Measurements from ENCODE around the gene AGPS. TPM values are rescaled to one million over a fixed set of nuclear protein-coding genes. Genes with fewer than 3 reads are reported as not detected.
"Not testable (repeated sequence)": the region's sequence is repeated elsewhere in the genome, so short reads cannot be mapped to it uniquely, and the experiment has no call there.

AGPS gene
- polyA plus RNA-seq, 3 donors = 7.1 to 26.9 (median 16.7) TPM

DNA sequence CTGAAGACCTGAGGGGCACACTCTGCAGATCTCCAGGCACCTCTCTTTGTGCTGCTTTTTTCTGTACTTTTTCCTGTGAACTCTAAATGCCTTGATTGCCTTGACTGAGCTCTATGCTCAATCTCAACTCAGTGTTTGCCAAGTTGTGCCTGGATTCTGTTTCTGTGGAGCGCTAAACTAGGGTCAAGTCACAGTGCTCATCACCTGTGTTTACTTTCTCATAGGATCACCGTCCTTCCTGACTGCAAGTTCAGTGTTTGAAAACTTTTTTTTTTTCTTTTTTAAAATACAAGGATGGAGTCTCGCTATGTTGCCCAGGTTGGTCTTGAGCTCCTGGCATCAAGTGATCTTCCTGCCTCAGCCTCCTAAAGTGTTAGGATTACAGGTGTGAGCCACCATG is 62.6 kb downstream of the AGPS start:
- Histone ChIP-seq H3K4me2 (replicated peaks; ENCODE audit: extremely low read depth, low read length, poor library complexity, severe bottlenecking) (no peak overlapping the region), H3K27ac (ENCODE audit: low read depth in 1 of 2, low read length in 2 of 2) (no peak overlapping the region), H3K36me3 (replicated peaks in 1 of 2; ENCODE audit: control insufficient read depth in 1 of 2, insufficient read depth in 2 of 2, low read length in 2 of 2) (peaks cover 23 to 46% of the 10 kb centered on the region in 2 donors), H3K4me3 (replicated peaks in 1 of 3; ENCODE audit: low read depth in 2 of 3, low read length in 3 of 3) (no peak overlapping the region), H3K79me2 (ENCODE audit: insufficient read depth, low read length) (no peaks in the 10 kb centered on the region), H3K27me3 (ENCODE audit: control insufficient read depth in 2 of 2, insufficient read depth in 2 of 2, low read length in 2 of 2) (no peaks in the 10 kb centered on the region), H4K20me1 (ENCODE audit: insufficient read depth, low read length) (no peaks in the 10 kb centered on the region), H3K4me1 (ENCODE audit: control insufficient read depth in 1 of 2, insufficient read depth in 2 of 2, low read length in 2 of 2) (no peaks in the 10 kb centered on the region), H2AFZ (ENCODE audit: insufficient read depth, low read depth, low read length, poor library complexity, severe bottlenecking) (no peak overlapping the region), H3K9me3 (replicated peaks in 1 of 2; ENCODE audit: control insufficient read depth in 1 of 2, insufficient read depth in 1 of 2, low read length in 2 of 2) (no peaks in the 10 kb centered on the region), H3K9ac (ENCODE audit: insufficient read depth, low read length, poor library complexity, severe bottlenecking) (no peak overlapping the region)
- Mint-ChIP-seq H3K4me3 (no peak overlapping the region), H3K36me3 (peaks cover 51 to 64% of the 10 kb centered on the region in 2 donors), H3K9me3 (peaks cover 5 to 24% (median 14%) of the 10 kb centered on the region in 7 donors), H3K4me1 (no peaks in the 10 kb centered on the region), H3K27ac (no peak overlapping the region), H3K27me3 (ENCODE audit: low read depth in 3 of 3) (no peaks in the 10 kb centered on the region)
- 100% methylated on average over 1 of the region's 3 CpGs for WGBS (ENCODE audit: insufficient coverage)
- intact Hi-C loops (cut with micrococcal nuclease) = no loop called here
- TF ChIP-seq, protein P1, sequence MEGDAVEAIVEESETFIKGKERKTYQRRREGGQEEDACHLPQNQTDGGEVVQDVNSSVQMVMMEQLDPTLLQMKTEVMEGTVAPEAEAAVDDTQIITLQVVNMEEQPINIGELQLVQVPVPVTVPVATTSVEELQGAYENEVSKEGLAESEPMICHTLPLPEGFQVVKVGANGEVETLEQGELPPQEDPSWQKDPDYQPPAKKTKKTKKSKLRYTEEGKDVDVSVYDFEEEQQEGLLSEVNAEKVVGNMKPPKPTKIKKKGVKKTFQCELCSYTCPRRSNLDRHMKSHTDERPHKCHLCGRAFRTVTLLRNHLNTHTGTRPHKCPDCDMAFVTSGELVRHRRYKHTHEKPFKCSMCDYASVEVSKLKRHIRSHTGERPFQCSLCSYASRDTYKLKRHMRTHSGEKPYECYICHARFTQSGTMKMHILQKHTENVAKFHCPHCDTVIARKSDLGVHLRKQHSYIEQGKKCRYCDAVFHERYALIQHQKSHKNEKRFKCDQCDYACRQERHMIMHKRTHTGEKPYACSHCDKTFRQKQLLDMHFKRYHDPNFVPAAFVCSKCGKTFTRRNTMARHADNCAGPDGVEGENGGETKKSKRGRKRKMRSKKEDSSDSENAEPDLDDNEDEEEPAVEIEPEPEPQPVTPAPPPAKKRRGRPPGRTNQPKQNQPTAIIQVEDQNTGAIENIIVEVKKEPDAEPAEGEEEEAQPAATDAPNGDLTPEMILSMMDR (IDR thresholded peaks at IDR 0.05) = no peak
- DNase-seq = no peak

DNA sequence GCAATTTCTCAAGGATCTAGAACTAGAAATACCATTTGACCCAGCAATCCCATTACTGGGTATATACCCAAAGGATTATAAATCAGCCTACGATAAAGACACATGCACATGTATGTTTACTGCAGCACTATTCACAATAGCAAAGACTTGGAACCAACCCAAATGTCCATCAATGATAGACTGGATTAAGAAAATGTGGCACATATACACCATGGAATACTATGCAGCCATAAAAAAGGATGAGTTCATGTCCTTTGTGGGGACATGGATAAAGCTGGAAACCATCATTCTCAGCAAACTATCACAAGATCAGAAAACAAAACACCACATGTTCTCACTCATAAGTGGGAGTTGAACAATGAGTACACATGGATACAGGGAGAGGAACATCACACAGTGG is 67.2 kb downstream of the AGPS start:
- H3K9me3 ChIP-seq (replicated peaks in 1 of 2; ENCODE audit: control insufficient read depth in 1 of 2, insufficient read depth in 1 of 2, low read length in 2 of 2); H3K27me3 ChIP-seq (ENCODE audit: control insufficient read depth in 2 of 2, insufficient read depth in 2 of 2, low read length in 2 of 2); H3K79me2 ChIP-seq (ENCODE audit: insufficient read depth, low read length); H3K9ac ChIP-seq (ENCODE audit: insufficient read depth, low read length, poor library complexity, severe bottlenecking); H3K27me3 Mint-ChIP-seq (ENCODE audit: low read depth in 3 of 3); H3K4me3 ChIP-seq (replicated peaks in 1 of 3; ENCODE audit: low read depth in 2 of 3, low read length in 3 of 3); H2AFZ ChIP-seq (ENCODE audit: insufficient read depth, low read depth, low read length, poor library complexity, severe bottlenecking); H3K4me2 ChIP-seq (replicated peaks; ENCODE audit: extremely low read depth, low read length, poor library complexity, severe bottlenecking); intact Hi-C loops (cut with micrococcal nuclease); H3K27ac Mint-ChIP-seq; H4K20me1 ChIP-seq (ENCODE audit: insufficient read depth, low read length); H3K4me3 Mint-ChIP-seq; H3K4me1 ChIP-seq (ENCODE audit: control insufficient read depth in 1 of 2, insufficient read depth in 2 of 2, low read length in 2 of 2); DNase-seq; H3K4me1 Mint-ChIP-seq; H3K27ac ChIP-seq (ENCODE audit: low read depth in 1 of 2, low read length in 2 of 2): not testable (repeated sequence)
- Mint-ChIP-seq H3K9me3 (peaks cover 5 to 21% (median 12%) of the 10 kb centered on the region in 7 donors), H3K36me3 (peaks cover 52% of the 10 kb centered on the region in 2 donors)
- H3K36me3 ChIP-seq (replicated peaks in 1 of 2; ENCODE audit: control insufficient read depth in 1 of 2, insufficient read depth in 2 of 2, low read length in 2 of 2) = peaks cover 33 to 53% of the 10 kb centered on the region in 2 donors
- no CpG with 5 or more reads among the region's 1 CpG for WGBS (ENCODE audit: insufficient coverage)

Measured in CD14-positive monocyte (primary cell).